Sigmoid colon (tissue), 7 donors: ENCODE measurements around the gene DMRT1. TPM values are rescaled to one million over a fixed set of nuclear protein-coding genes. Genes with fewer than 3 reads are reported as not detected.
A peak's percentile ranks its signal among the peaks of the same experiment; 100 is the strongest.

Source experiments
- DNase-seq: peaks from one replicate; pipeline ENCODE4 v3.0.0-alpha.2; 2019
- H3K27ac ChIP-seq, 4 donors: fragments of 200-600 bp; sonication (generic); one replicate each; pipeline ENCODE4 v1.5.1; 2016 to 2019; ENCODE audit warnings: mild to moderate bottlenecking in 1 of 4
- H3K27me3 ChIP-seq, 3 donors: fragments of 200-600 bp; sonication (generic); one replicate each; pipeline ENCODE4 v1.5.1; 2019; ENCODE audit warnings: mild to moderate bottlenecking in 1 of 3
- H3K36me3 ChIP-seq, 4 donors: fragments of 200-600 bp; sonication (generic); one replicate each; pipeline ENCODE4 v1.5.1; 2016 to 2019
- H3K4me1 ChIP-seq, 4 donors: fragments of 200-600 bp; sonication (generic); one replicate each; pipeline ENCODE4 v1.5.1; 2017 to 2019
- H3K4me3 ChIP-seq, 4 donors: fragments of 200-600 bp; sonication (generic); one replicate each; pipeline ENCODE4 v1.5.1; 2017 to 2019; ENCODE audit warnings: mild to moderate bottlenecking in 2 of 4, moderate library complexity in 1 of 4
- H3K9me3 ChIP-seq, 4 donors: fragments of 200-600 bp in 3 of 4; sonication (generic) in 3 of 4; one replicate each; pipeline versions ENCODE4 v1.5.1 to v1.6.1; 2013 to 2019
- EP300 ChIP-seq, 4 donors: sonication (generic); formaldehyde crosslinking; IDR thresholded peaks; one replicate each; pipeline ENCODE4 v1.6.1; 2017; ENCODE audit warnings: antibody characterized with exemption in 4 of 4
- POLR2A ChIP-seq, 2 donors: fragments of 450-650 bp; IDR thresholded peaks; one replicate each; pipeline ENCODE4 v1.6.1; 2016; ENCODE audit warnings: antibody characterized with exemption in 2 of 2, mild to moderate bottlenecking in 2 of 2, moderate library complexity in 2 of 2
- POLR2AphosphoS5 ChIP-seq, 4 donors: sonication (generic); formaldehyde crosslinking; IDR thresholded peaks; one replicate each; pipeline ENCODE4 v1.6.1; 2017; ENCODE audit warnings: antibody characterized with exemption in 4 of 4
- WGBS, 2 donors: extraction: QIAGEN DNeasy Blood & Tissue Kit; methylation state at CpG; one replicate each; pipeline ENCODE4 v1.1.7; 2013; 5-methylcytosine and 5-hydroxymethylcytosine counted together
- intact Hi-C: fragments of 100-400 bp; cut with DNase I; formaldehyde crosslinking; loops from one replicate; pipeline ENCODE4 v1.15.1; 2023
- polyA plus RNA-seq, 3 donors: library from polyadenylated mRNA; stranded (reverse); fragments of 200-250 nt; gene quantifications; one replicate each; pipeline ENCODE4 v1.2.3, GENCODE V29; 2013
- total RNA-seq, 4 donors: library from RNA; depleted of rRNA; stranded (reverse); fragments of >200 nt; gene quantifications; one replicate each; pipeline ENCODE4 v1.1.0, GENCODE V29; 2016
- TF ChIP-seq, protein P1 (sequence below), 4 experiments: fragments of 450-650 bp in 3 of 4; fragments of 200-600 bp in 1 of 4; IDR thresholded peaks; one replicate each; pipeline ENCODE4 v1.5.1; 2016 to 2019; ENCODE audit warnings: antibody characterized with exemption in 4 of 4, mild to moderate bottlenecking in 3 of 4, moderate library complexity in 2 of 4
- donor health status: healthy with polysubstance abuse.
- donor health status: Bipolar disorder and iron deficiency.
- donor health status: healthy.

Gene DMRT1
- total and polyA plus RNA-seq, 7 donors: 0.60 TPM; not detected in 6

DNA sequence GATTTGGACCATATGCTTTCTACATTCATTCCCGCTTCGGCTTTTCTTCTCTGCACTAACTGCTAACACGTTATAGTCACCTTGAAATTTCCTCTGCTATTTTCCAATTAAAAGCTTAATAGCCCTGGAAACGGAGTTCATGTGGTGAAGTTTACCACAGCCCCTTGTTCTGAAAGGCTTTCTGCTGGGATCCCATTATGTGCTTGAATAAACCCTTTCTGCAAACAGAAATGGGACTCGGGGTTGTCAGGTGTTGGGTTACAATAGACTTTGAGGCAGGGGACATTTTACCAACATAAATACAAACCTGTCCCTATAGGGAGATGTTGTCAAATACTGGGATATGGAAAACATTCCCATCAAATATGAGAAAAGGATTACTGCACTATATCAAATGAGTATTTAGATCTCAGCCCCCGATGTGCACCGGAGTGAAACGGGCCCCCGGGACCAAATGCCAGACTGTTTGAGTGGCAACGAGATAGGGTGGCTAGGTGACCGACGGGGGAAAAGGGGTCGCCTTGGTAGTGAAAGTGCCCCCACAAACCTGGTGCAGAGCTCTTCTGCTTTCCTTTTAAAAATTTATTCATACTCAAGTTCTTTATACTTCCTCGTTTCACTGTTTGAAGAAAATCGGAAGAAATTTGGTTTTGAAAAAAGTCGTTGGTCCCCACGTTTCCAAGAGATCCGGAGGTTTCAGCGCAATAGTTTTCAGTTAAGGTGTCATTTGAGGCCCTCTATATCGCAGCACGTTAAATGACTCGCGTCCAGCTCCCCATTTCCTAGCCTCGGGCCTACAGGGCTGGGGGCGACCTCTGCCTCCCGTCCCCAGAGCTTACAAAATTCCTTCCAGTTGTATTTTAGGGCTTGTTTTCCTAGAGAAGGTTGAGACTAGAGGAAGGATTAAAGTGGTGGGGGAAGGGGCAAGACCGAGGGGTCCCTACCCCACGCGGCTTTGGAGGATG, 132.8 kb downstream of the DMRT1 start:
- WGBS, 2 donors: 7 to 16% methylated on average over 29 of the region's 29 CpGs
- H3K27me3 ChIP-seq: peaks cover 83 to 100% (median 99%) of the 10 kb centered on the region in 3 donors

GRCh38 chr9:974996-975739, 133.7 kb downstream of the DMRT1 start:
- Histone ChIP-seq H3K4me1 (peaks cover 0 to 49% (median 45%) of the 10 kb centered on the region in 4 donors), H3K9me3 (no peaks in the 10 kb centered on the region), H3K27me3 (peaks cover 75 to 100% (median 96%) of the 10 kb centered on the region in 3 donors), H3K27ac (no peak overlapping the region), H3K36me3 (no peaks in the 10 kb centered on the region), H3K4me3 (no peak overlapping the region)
- 12 to 20% methylated on average over 24 of the region's 24 CpGs for WGBS, 2 donors
- TF ChIP-seq, protein P1, sequence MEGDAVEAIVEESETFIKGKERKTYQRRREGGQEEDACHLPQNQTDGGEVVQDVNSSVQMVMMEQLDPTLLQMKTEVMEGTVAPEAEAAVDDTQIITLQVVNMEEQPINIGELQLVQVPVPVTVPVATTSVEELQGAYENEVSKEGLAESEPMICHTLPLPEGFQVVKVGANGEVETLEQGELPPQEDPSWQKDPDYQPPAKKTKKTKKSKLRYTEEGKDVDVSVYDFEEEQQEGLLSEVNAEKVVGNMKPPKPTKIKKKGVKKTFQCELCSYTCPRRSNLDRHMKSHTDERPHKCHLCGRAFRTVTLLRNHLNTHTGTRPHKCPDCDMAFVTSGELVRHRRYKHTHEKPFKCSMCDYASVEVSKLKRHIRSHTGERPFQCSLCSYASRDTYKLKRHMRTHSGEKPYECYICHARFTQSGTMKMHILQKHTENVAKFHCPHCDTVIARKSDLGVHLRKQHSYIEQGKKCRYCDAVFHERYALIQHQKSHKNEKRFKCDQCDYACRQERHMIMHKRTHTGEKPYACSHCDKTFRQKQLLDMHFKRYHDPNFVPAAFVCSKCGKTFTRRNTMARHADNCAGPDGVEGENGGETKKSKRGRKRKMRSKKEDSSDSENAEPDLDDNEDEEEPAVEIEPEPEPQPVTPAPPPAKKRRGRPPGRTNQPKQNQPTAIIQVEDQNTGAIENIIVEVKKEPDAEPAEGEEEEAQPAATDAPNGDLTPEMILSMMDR (IDR thresholded peaks at IDR 0.05): no peak
- no peak for TF ChIP-seq POLR2AphosphoS5 (IDR thresholded peaks at IDR 0.05)
- DNase-seq: no peak
- intact Hi-C loops: no loop called here

More for the DNA sequence above, 132.8 kb downstream of the DMRT1 start:
- TF ChIP-seq, protein P1 (IDR thresholded peaks at IDR 0.05): no peak
- TF ChIP-seq EP300 (IDR thresholded peaks at IDR 0.05) (no peak), POLR2A (IDR thresholded peaks at IDR 0.05) (no peak)
- intact Hi-C loops: no loop called here
- H3K9me3 ChIP-seq: no peaks in the 10 kb centered on the region
- no peaks in the 10 kb centered on the region for H3K36me3 ChIP-seq
- H3K27ac ChIP-seq: no peak overlapping the region
- peaks cover 0 to 58% (median 53%) of the 10 kb centered on the region in 4 donors for H3K4me1 ChIP-seq
- no peak for DNase-seq
- H3K4me3 ChIP-seq: no peak overlapping the region

DNA sequence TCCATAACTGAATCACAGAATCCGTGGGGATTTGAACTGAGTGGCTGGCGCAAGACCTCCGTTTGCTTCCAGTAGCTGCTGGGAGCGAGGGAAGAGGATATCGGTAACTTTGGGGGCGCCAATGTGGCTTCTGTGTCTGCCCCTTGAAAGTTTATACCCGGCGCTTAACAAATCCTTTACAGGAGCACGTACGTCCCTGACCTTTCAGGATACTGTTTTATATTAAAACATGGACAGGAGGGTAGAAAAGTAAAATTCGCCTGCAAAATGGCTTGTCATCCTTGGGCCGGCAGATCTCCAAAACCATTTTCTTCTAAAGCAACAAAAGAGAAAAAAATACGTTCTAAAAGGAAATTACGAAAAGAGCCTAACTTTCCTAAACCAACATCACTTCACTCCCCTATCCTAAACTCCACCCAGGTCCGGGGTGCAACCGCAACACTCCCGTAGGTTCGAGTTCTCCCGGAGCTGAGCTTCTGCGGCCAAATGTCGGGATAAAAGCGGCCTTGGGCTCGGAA, 134.3 kb downstream of the DMRT1 start:
- H3K9me3 ChIP-seq: no peaks in the 10 kb centered on the region
- H3K4me3 ChIP-seq: no peak overlapping the region
- WGBS, 2 donors: 6 to 11% methylated on average over 23 of the region's 23 CpGs
- DNase-seq: no peak
- peaks cover 0 to 43% (median 39%) of the 10 kb centered on the region in 4 donors for H3K4me1 ChIP-seq
- no peak overlapping the region for H3K27ac ChIP-seq
- H3K36me3 ChIP-seq: no peaks in the 10 kb centered on the region
- TF ChIP-seq, protein P1 (IDR thresholded peaks at IDR 0.05): no peak
- TF ChIP-seq POLR2AphosphoS5 (IDR thresholded peaks at IDR 0.05) (no peak), POLR2A (IDR thresholded peaks at IDR 0.05) (no peak)
- peaks cover 68 to 100% (median 95%) of the 10 kb centered on the region in 3 donors for H3K27me3 ChIP-seq
- intact Hi-C loops: no loop called here

- intact Hi-C loops: no loop called here
- WGBS, 2 donors: 2% methylated on average over 70 of the region's 70 CpGs
- no peaks in the 10 kb centered on the region for H3K9me3 ChIP-seq
- DNase-seq: no peak
- TF ChIP-seq EP300 (IDR thresholded peaks at IDR 0.05) (no peak), POLR2AphosphoS5 (IDR thresholded peaks at IDR 0.05) (no peak), POLR2A (IDR thresholded peaks at IDR 0.05) (no peak)
- TF ChIP-seq, protein P1 (IDR thresholded peaks at IDR 0.05): no peak
- no peaks in the 10 kb centered on the region for H3K36me3 ChIP-seq
- H3K27ac ChIP-seq: no peak within 1 kb of the TSS
- peaks cover 62 to 100% (median 95%) of the 10 kb centered on the region in 3 donors for H3K27me3 ChIP-seq
- H3K4me3 ChIP-seq: peak within 1 kb of the TSS in 1 of 4 donors; percentile 13
- H3K4me1 ChIP-seq: peaks cover 0 to 37% (median 33%) of the 10 kb centered on the region in 4 donors
These were observed 134.9 kb downstream of the DMRT1 start, which contains the start of gene DMRT3 for GRCh38 chr9:976258-976942. TSS of gene DMRT3 (plus strand) at chr9:976655. CDS start at chr9:977002, 347 bp downstream.
